ENCODE results near the gene DOCK2.

The DOCK2 gene

GRCh38 chr5:170008376-170008775 is 371.3 kb downstream of the DOCK2 start:
- DNase-seq = no peak

- no peak for DNase-seq
Measured at GRCh38 chr5:170010595-170010994, 373.5 kb downstream of the DOCK2 start.

- DNase-seq = no peak
Measured at GRCh38 chr5:170011751-170012150, 374.7 kb downstream of the DOCK2 start.

- DNase-seq = no peak
Measured at GRCh38 chr5:170012622-170013021, 375.5 kb downstream of the DOCK2 start.

GRCh38 chr5:170020423-170020822 is 383.3 kb downstream of the DOCK2 start:
- no peak for DNase-seq

- DNase-seq = no peak
Measured at GRCh38 chr5:170021506-170021905, 384.4 kb downstream of the DOCK2 start.

- no peak for DNase-seq
Measured at GRCh38 chr5:170025853-170026252, 388.8 kb downstream of the DOCK2 start.

GRCh38 chr5:170028124-170028523 is 391.0 kb downstream of the DOCK2 start:
- DNase-seq = no peak

- no peak for DNase-seq
Measured at GRCh38 chr5:170034231-170034630, 397.2 kb downstream of the DOCK2 start.

GRCh38 chr5:170038241-170038640 is 401.2 kb downstream of the DOCK2 start:
- DNase-seq = no peak

GRCh38 chr5:170039830-170040229 is 402.8 kb downstream of the DOCK2 start:
- DNase-seq = no peak

- no peak for DNase-seq
Measured at GRCh38 chr5:170046241-170046640, 409.2 kb downstream of the DOCK2 start.

- DNase-seq = no peak
Measured at GRCh38 chr5:170049713-170050112, 412.6 kb downstream of the DOCK2 start.

GRCh38 chr5:170053896-170054295 is 416.8 kb downstream of the DOCK2 start:
- DNase-seq = no peak

GRCh38 chr5:170055606-170056005 is 418.5 kb downstream of the DOCK2 start:
- DNase-seq = no peak

GRCh38 chr5:170056561-170057267 is 419.6 kb downstream of the DOCK2 start:
- DNase-seq = no peak

- no peak for DNase-seq
Measured at GRCh38 chr5:170057311-170057710, 420.2 kb downstream of the DOCK2 start.

- DNase-seq = no peak
Measured at GRCh38 chr5:170059221-170059620, 422.1 kb downstream of the DOCK2 start.

- DNase-seq = no peak
Measured at GRCh38 chr5:170067152-170067551, 430.1 kb downstream of the DOCK2 start.

- DNase-seq = no peak
Measured at GRCh38 chr5:170067574-170068170, 430.6 kb downstream of the DOCK2 start.

GRCh38 chr5:170069512-170069911 is 432.4 kb downstream of the DOCK2 start:
- DNase-seq = no peak

GRCh38 chr5:170070556-170071412 is 433.7 kb downstream of the DOCK2 start:
- DNase-seq = no peak

GRCh38 chr5:170071748-170072147 is 434.7 kb downstream of the DOCK2 start:
- no peak for DNase-seq

- DNase-seq = no peak
Measured at GRCh38 chr5:170075696-170076095, 438.6 kb downstream of the DOCK2 start.
